Measurements from ENCODE around the gene IL10.
"Not testable (repeated sequence)": the region's sequence is repeated elsewhere in the genome, so short reads cannot be mapped to it uniquely, and the experiment has no call there.

The IL10 gene

GRCh38 chr1:206792939-206793607 is 20.8 kb upstream of the IL10 start:
- Histone ChIP-seq H3K27me3 (replicated peaks; ENCODE audit: control insufficient read depth, insufficient read depth, low read length) (no peaks in the 10 kb centered on the region), H3K9me3 (ENCODE audit: control insufficient read depth, low read length) (no peaks in the 10 kb centered on the region), H3K36me3 (ENCODE audit: control insufficient read depth, insufficient read depth, low read length, severe bottlenecking) (no peaks in the 10 kb centered on the region), H3K4me3 (ENCODE audit: low read length) (no peak overlapping the region), H3K4me1 (ENCODE audit: control insufficient read depth, insufficient read depth, low read length) (peaks cover 21% of the 10 kb centered on the region), H3K9ac (ENCODE audit: low read length) (no peak overlapping the region)
- no peak for DNase-seq (ENCODE audit: low read depth)

- H3K27me3 ChIP-seq (replicated peaks; ENCODE audit: control insufficient read depth, insufficient read depth, low read length) = peaks cover 5% of the 10 kb centered on the region
- DNase-seq (ENCODE audit: low read depth) = no peak
- H3K4me3 ChIP-seq (ENCODE audit: low read length) = no peak overlapping the region
- no peaks in the 10 kb centered on the region for H3K9me3 ChIP-seq (ENCODE audit: control insufficient read depth, low read length)
- peaks cover 18% of the 10 kb centered on the region for H3K4me1 ChIP-seq (ENCODE audit: control insufficient read depth, insufficient read depth, low read length)
- H3K36me3 ChIP-seq (ENCODE audit: control insufficient read depth, insufficient read depth, low read length, severe bottlenecking) = no peaks in the 10 kb centered on the region
- H3K9ac ChIP-seq (ENCODE audit: low read length) = no peak overlapping the region
These were observed 18.4 kb upstream of the IL10 start for GRCh38 chr1:206790502-206791250.

- Histone ChIP-seq H3K4me1 (ENCODE audit: control insufficient read depth, insufficient read depth, low read length) (peaks cover 27% of the 10 kb centered on the region), H3K9me3 (ENCODE audit: control insufficient read depth, low read length) (no peaks in the 10 kb centered on the region), H3K36me3 (ENCODE audit: control insufficient read depth, insufficient read depth, low read length, severe bottlenecking) (no peaks in the 10 kb centered on the region), H3K4me3 (ENCODE audit: low read length) (no peak overlapping the region), H3K27me3 (replicated peaks; ENCODE audit: control insufficient read depth, insufficient read depth, low read length) (peaks cover 6% of the 10 kb centered on the region), H3K9ac (ENCODE audit: low read length) (no peak overlapping the region)
- DNase-seq (ENCODE audit: low read depth) = no peak
These were observed 16.3 kb upstream of the IL10 start for GRCh38 chr1:206788487-206789050.

- Histone ChIP-seq H3K9me3 (ENCODE audit: control insufficient read depth, low read length) (no peaks in the 10 kb centered on the region), H3K36me3 (ENCODE audit: control insufficient read depth, insufficient read depth, low read length, severe bottlenecking) (no peaks in the 10 kb centered on the region), H3K9ac (ENCODE audit: low read length) (no peak overlapping the region), H3K4me3 (ENCODE audit: low read length) (no peak overlapping the region), H3K4me1 (ENCODE audit: control insufficient read depth, insufficient read depth, low read length) (peaks cover 27% of the 10 kb centered on the region), H3K27me3 (replicated peaks; ENCODE audit: control insufficient read depth, insufficient read depth, low read length) (peaks cover 10% of the 10 kb centered on the region)
- no peak for DNase-seq (ENCODE audit: low read depth)
These were observed 15.6 kb upstream of the IL10 start for GRCh38 chr1:206787891-206788290.

GRCh38 chr1:206786212-206786886 is 14.1 kb upstream of the IL10 start:
- Histone ChIP-seq H3K4me3 (ENCODE audit: low read length) (no peak overlapping the region), H3K4me1 (ENCODE audit: control insufficient read depth, insufficient read depth, low read length) (peaks cover 18% of the 10 kb centered on the region), H3K9me3 (ENCODE audit: control insufficient read depth, low read length) (no peaks in the 10 kb centered on the region), H3K36me3 (ENCODE audit: control insufficient read depth, insufficient read depth, low read length, severe bottlenecking) (no peaks in the 10 kb centered on the region), H3K9ac (ENCODE audit: low read length) (no peak overlapping the region), H3K27me3 (replicated peaks; ENCODE audit: control insufficient read depth, insufficient read depth, low read length) (peaks cover 10% of the 10 kb centered on the region)
- DNase-seq (ENCODE audit: low read depth) = no peak

GRCh38 chr1:206785182-206785765 is 13.0 kb upstream of the IL10 start:
- H3K9ac ChIP-seq (ENCODE audit: low read length) = no peak overlapping the region
- no peaks in the 10 kb centered on the region for H3K36me3 ChIP-seq (ENCODE audit: control insufficient read depth, insufficient read depth, low read length, severe bottlenecking)
- H3K4me1 ChIP-seq (ENCODE audit: control insufficient read depth, insufficient read depth, low read length) = peaks cover 9% of the 10 kb centered on the region
- H3K9me3 ChIP-seq (ENCODE audit: control insufficient read depth, low read length) = no peaks in the 10 kb centered on the region
- H3K4me3 ChIP-seq (ENCODE audit: low read length) = no peak overlapping the region
- DNase-seq (ENCODE audit: low read depth) = no peak
- H3K27me3 ChIP-seq (replicated peaks; ENCODE audit: control insufficient read depth, insufficient read depth, low read length) = peaks cover 10% of the 10 kb centered on the region

- H3K4me3 ChIP-seq (ENCODE audit: low read length) = no peak overlapping the region
- H3K27me3 ChIP-seq (replicated peaks; ENCODE audit: control insufficient read depth, insufficient read depth, low read length) = peaks cover 10% of the 10 kb centered on the region
- H3K4me1 ChIP-seq (ENCODE audit: control insufficient read depth, insufficient read depth, low read length) = peaks cover 9% of the 10 kb centered on the region
- H3K9ac ChIP-seq (ENCODE audit: low read length) = no peak overlapping the region
- no peaks in the 10 kb centered on the region for H3K9me3 ChIP-seq (ENCODE audit: control insufficient read depth, low read length)
- H3K36me3 ChIP-seq (ENCODE audit: control insufficient read depth, insufficient read depth, low read length, severe bottlenecking) = no peaks in the 10 kb centered on the region
- no peak for DNase-seq (ENCODE audit: low read depth)
These were observed 12.2 kb upstream of the IL10 start for GRCh38 chr1:206784471-206784903.

GRCh38 chr1:206783506-206783905 is 11.2 kb upstream of the IL10 start:
- Histone ChIP-seq H3K9me3 (ENCODE audit: control insufficient read depth, low read length) (no peaks in the 10 kb centered on the region), H3K36me3 (ENCODE audit: control insufficient read depth, insufficient read depth, low read length, severe bottlenecking) (no peaks in the 10 kb centered on the region), H3K4me1 (ENCODE audit: control insufficient read depth, insufficient read depth, low read length) (peaks cover 15% of the 10 kb centered on the region), H3K4me3 (ENCODE audit: low read length) (no peak overlapping the region), H3K9ac (ENCODE audit: low read length) (no peak overlapping the region), H3K27me3 (replicated peaks; ENCODE audit: control insufficient read depth, insufficient read depth, low read length) (peaks cover 10% of the 10 kb centered on the region)
- no peak for DNase-seq (ENCODE audit: low read depth)

- Histone ChIP-seq H3K36me3 (ENCODE audit: control insufficient read depth, insufficient read depth, low read length, severe bottlenecking) (no peaks in the 10 kb centered on the region), H3K9me3 (ENCODE audit: control insufficient read depth, low read length) (no peaks in the 10 kb centered on the region), H3K9ac (ENCODE audit: low read length) (no peak overlapping the region), H3K27me3 (replicated peaks; ENCODE audit: control insufficient read depth, insufficient read depth, low read length) (peaks cover 14% of the 10 kb centered on the region), H3K4me3 (ENCODE audit: low read length) (no peak overlapping the region), H3K4me1 (ENCODE audit: control insufficient read depth, insufficient read depth, low read length) (peaks cover 15% of the 10 kb centered on the region)
- no peak for DNase-seq (ENCODE audit: low read depth)
These were observed 10.2 kb upstream of the IL10 start for GRCh38 chr1:206782448-206782847.

GRCh38 chr1:206779638-206780037 is 7.3 kb upstream of the IL10 start:
- no peaks in the 10 kb centered on the region for H3K36me3 ChIP-seq (ENCODE audit: control insufficient read depth, insufficient read depth, low read length, severe bottlenecking)
- no peak for DNase-seq (ENCODE audit: low read depth)
- peaks cover 6% of the 10 kb centered on the region for H3K4me1 ChIP-seq (ENCODE audit: control insufficient read depth, insufficient read depth, low read length)
- H3K9me3 ChIP-seq (ENCODE audit: control insufficient read depth, low read length) = no peaks in the 10 kb centered on the region
- peaks cover 11% of the 10 kb centered on the region for H3K27me3 ChIP-seq (replicated peaks; ENCODE audit: control insufficient read depth, insufficient read depth, low read length)
- H3K4me3 ChIP-seq (ENCODE audit: low read length) = no peak overlapping the region
- H3K9ac ChIP-seq (ENCODE audit: low read length) = no peak overlapping the region

GRCh38 chr1:206778911-206779310 is 6.6 kb upstream of the IL10 start:
- not testable (repeated sequence) for H3K4me1 ChIP-seq (ENCODE audit: control insufficient read depth, insufficient read depth, low read length); H3K9ac ChIP-seq (ENCODE audit: low read length); H3K9me3 ChIP-seq (ENCODE audit: control insufficient read depth, low read length); H3K4me3 ChIP-seq (ENCODE audit: low read length); H3K36me3 ChIP-seq (ENCODE audit: control insufficient read depth, insufficient read depth, low read length, severe bottlenecking); DNase-seq (ENCODE audit: low read depth)
- peaks cover 18% of the 10 kb centered on the region for H3K27me3 ChIP-seq (replicated peaks; ENCODE audit: control insufficient read depth, insufficient read depth, low read length)
